ENCODE results near the gene FZR1. TPM values are rescaled to one million over a fixed set of nuclear protein-coding genes. Genes with fewer than 3 reads are reported as not detected.

Gene FZR1
- total and polyA plus RNA-seq, 3 donors from 2014 or later: 91.2 to 123 (median 95.1) TPM

- peak overlapping the region in 1 of 2 donors; percentile 32 for H3K27ac ChIP-seq
- no peaks in the 10 kb centered on the region for H3K27me3 ChIP-seq
- TF ChIP-seq, protein P1, sequence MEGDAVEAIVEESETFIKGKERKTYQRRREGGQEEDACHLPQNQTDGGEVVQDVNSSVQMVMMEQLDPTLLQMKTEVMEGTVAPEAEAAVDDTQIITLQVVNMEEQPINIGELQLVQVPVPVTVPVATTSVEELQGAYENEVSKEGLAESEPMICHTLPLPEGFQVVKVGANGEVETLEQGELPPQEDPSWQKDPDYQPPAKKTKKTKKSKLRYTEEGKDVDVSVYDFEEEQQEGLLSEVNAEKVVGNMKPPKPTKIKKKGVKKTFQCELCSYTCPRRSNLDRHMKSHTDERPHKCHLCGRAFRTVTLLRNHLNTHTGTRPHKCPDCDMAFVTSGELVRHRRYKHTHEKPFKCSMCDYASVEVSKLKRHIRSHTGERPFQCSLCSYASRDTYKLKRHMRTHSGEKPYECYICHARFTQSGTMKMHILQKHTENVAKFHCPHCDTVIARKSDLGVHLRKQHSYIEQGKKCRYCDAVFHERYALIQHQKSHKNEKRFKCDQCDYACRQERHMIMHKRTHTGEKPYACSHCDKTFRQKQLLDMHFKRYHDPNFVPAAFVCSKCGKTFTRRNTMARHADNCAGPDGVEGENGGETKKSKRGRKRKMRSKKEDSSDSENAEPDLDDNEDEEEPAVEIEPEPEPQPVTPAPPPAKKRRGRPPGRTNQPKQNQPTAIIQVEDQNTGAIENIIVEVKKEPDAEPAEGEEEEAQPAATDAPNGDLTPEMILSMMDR (IDR thresholded peaks at IDR 0.05): no peak
- TF ChIP-seq POLR2A (IDR thresholded peaks at IDR 0.05): no peak
- WGBS, 2 donors: 35 to 38% methylated on average over 17 to 29 of the region's 31 CpGs
- H3K36me3 ChIP-seq (ENCODE audit: low read depth, missing control alignments): no peaks in the 10 kb centered on the region
- H3K4me3 ChIP-seq: peak overlapping the region in 1 of 2 donors; percentile 36
- no peaks in the 10 kb centered on the region for H3K9me3 ChIP-seq
- intact Hi-C loops (cut with DNase I; ENCODE audit: low total_unique reads): no loop called here
- H3K4me1 ChIP-seq: peaks cover 24% of the 10 kb centered on the region
- no peak for DNase-seq
These were observed 41.4 kb upstream of the FZR1 start for GRCh38 chr19:3464587-3465235.

DNA sequence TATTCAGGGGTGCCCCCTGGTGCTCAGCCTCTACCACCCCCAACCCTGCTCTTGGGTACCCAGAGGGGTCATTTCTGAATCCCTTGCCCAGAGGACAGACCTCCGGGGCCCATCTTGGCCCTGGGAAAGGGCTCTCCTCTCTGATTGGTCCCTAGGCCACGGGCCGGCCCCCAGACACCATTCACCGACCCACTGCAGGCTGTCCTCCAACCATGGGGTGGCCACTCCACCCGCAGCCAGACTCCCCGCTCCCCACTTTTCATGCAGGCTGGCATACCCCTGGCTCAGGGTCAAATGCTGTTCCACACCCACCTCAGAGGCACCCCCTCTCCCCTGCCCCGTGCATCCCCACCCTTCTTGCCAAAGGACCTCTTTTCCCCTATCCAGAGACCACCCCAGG, 40.6 kb upstream of the FZR1 start:
- intact Hi-C loops (cut with DNase I; ENCODE audit: low total_unique reads): no loop called here
- H3K4me1 ChIP-seq: peaks cover 15% of the 10 kb centered on the region
- 77 to 86% methylated on average over 5 to 7 of the region's 7 CpGs for WGBS, 2 donors

GRCh38 chr19:3466635-3467034, 39.5 kb upstream of the FZR1 start:
- WGBS, 2 donors: 49 to 54% methylated on average over 9 of the region's 9 CpGs
- Histone ChIP-seq H3K4me1 (peaks cover 11% of the 10 kb centered on the region), H3K27ac (peak overlapping the region in 1 of 2 donors; percentile 54), H3K27me3 (no peaks in the 10 kb centered on the region), H3K4me3 (no peak overlapping the region), H3K9me3 (no peaks in the 10 kb centered on the region), H3K36me3 (ENCODE audit: low read depth, missing control alignments) (no peaks in the 10 kb centered on the region)
- DNase-seq: no peak
- intact Hi-C loops (cut with DNase I; ENCODE audit: low total_unique reads): no loop called here
- TF ChIP-seq, protein P1 (IDR thresholded peaks at IDR 0.05): no peak
- no peak for TF ChIP-seq POLR2A (IDR thresholded peaks at IDR 0.05)

More for the DNA sequence above, 40.6 kb upstream of the FZR1 start:
- no peak for TF ChIP-seq POLR2A (IDR thresholded peaks at IDR 0.05)
- TF ChIP-seq, protein P1 (IDR thresholded peaks at IDR 0.05): no peak
- DNase-seq: no peak
- Histone ChIP-seq H3K27ac (peak overlapping the region in 1 of 2 donors; percentile 41), H3K36me3 (ENCODE audit: low read depth, missing control alignments) (no peaks in the 10 kb centered on the region), H3K9me3 (no peaks in the 10 kb centered on the region), H3K27me3 (no peaks in the 10 kb centered on the region), H3K4me3 (no peak overlapping the region)

GRCh38 chr19:3467437-3468198, 38.5 kb upstream of the FZR1 start:
- Histone ChIP-seq H3K27me3 (no peaks in the 10 kb centered on the region), H3K36me3 (ENCODE audit: low read depth, missing control alignments) (no peaks in the 10 kb centered on the region), H3K27ac (no peak overlapping the region), H3K4me1 (peaks cover 11% of the 10 kb centered on the region), H3K4me3 (no peak overlapping the region), H3K9me3 (no peaks in the 10 kb centered on the region)
- no peak for DNase-seq
- intact Hi-C loops (cut with DNase I; ENCODE audit: low total_unique reads): no loop called here
- TF ChIP-seq, protein P1 (IDR thresholded peaks at IDR 0.05): no peak
- no peak for TF ChIP-seq POLR2A (IDR thresholded peaks at IDR 0.05)
- 92 to 93% methylated on average over 8 to 10 of the region's 10 CpGs for WGBS, 2 donors

Measured in testis (tissue), 3 donors.